ENCODE measurements around the gene FAM149A. TPM values are rescaled to one million over a fixed set of nuclear protein-coding genes. Genes with fewer than 3 reads are reported as not detected.

FAM149A gene

GRCh38 chr4:186217733-186218293 lies 113.3 kb downstream of the FAM149A start:
- no peak for DNase-seq
- Histone ChIP-seq H3K36me3 (ENCODE audit: control insufficient read depth in 1 of 2, insufficient read depth in 2 of 2, low read depth in 1 of 2, low read length in 2 of 2) (no peaks in the 10 kb centered on the region), H3K14ac (ENCODE audit: low read length in 2 of 2) (no peak overlapping the region), H3K4ac (ENCODE audit: low read depth in 1 of 2, low read length in 2 of 2) (no peak overlapping the region), H3K9me3 (ENCODE audit: control insufficient read depth, low read length) (peaks cover 2% of the 10 kb centered on the region), H3K79me1 (replicated peaks; ENCODE audit: low read length, poor library complexity, severe bottlenecking) (no peaks in the 10 kb centered on the region), H2AFZ (ENCODE audit: low read depth, low read length) (no peak overlapping the region), H2BK15ac (ENCODE audit: low read depth, poor library complexity, severe bottlenecking) (no peak overlapping the region), H3K27ac (ENCODE audit: low read length, poor library complexity, severe bottlenecking) (no peak overlapping the region), H3K4me2 (ENCODE audit: low read length, poor library complexity, severe bottlenecking) (no peak overlapping the region), H3K27me3 (ENCODE audit: control insufficient read depth in 1 of 2, insufficient read depth in 1 of 2, low read length in 2 of 2) (peaks cover 0 to 4% of the 10 kb centered on the region in 2 experiments), H2AK5ac (ENCODE audit: low read length, severe bottlenecking) (no peak overlapping the region), H3K4me3 (ENCODE audit: insufficient read depth in 1 of 2, low read depth in 1 of 2, low read length in 2 of 2) (no peak overlapping the region), H2BK12ac (ENCODE audit: low read length in 2 of 2) (no peak overlapping the region), H4K8ac (ENCODE audit: low read length) (no peak overlapping the region), H3K23ac (ENCODE audit: low read length in 2 of 2) (no peak overlapping the region), H3K9ac (ENCODE audit: low read length) (no peak overlapping the region), H3K4me1 (ENCODE audit: control insufficient read depth, insufficient read depth, low read depth, low read length) (no peaks in the 10 kb centered on the region), H4K91ac (ENCODE audit: low read length) (no peak overlapping the region), H3K18ac (ENCODE audit: low read depth in 1 of 2, low read length in 2 of 2) (no peak overlapping the region), H2BK120ac (ENCODE audit: low read depth, low read length) (no peak overlapping the region), H2BK5ac (ENCODE audit: low read depth, low read length, poor library complexity, severe bottlenecking) (no peak overlapping the region)
- 67% methylated on average over 1 of the region's 1 CpG for WGBS

- Histone ChIP-seq H2BK12ac (ENCODE audit: low read length in 2 of 2) (no peak overlapping the region), H2AK5ac (ENCODE audit: low read length, severe bottlenecking) (no peak overlapping the region), H3K9me3 (ENCODE audit: control insufficient read depth, low read length) (peaks cover 2% of the 10 kb centered on the region), H2BK5ac (ENCODE audit: low read depth, low read length, poor library complexity, severe bottlenecking) (no peak overlapping the region), H2AFZ (ENCODE audit: low read depth, low read length) (no peak overlapping the region), H3K4me2 (ENCODE audit: low read length, poor library complexity, severe bottlenecking) (no peak overlapping the region), H3K27me3 (ENCODE audit: control insufficient read depth in 1 of 2, insufficient read depth in 1 of 2, low read length in 2 of 2) (no peaks in the 10 kb centered on the region), H2BK120ac (ENCODE audit: low read depth, low read length) (no peak overlapping the region), H3K27ac (ENCODE audit: low read length, poor library complexity, severe bottlenecking) (no peak overlapping the region), H4K91ac (ENCODE audit: low read length) (no peak overlapping the region), H3K18ac (ENCODE audit: low read depth in 1 of 2, low read length in 2 of 2) (no peak overlapping the region), H3K9ac (ENCODE audit: low read length) (no peak overlapping the region), H3K4ac (ENCODE audit: low read depth in 1 of 2, low read length in 2 of 2) (no peak overlapping the region), H3K4me1 (ENCODE audit: control insufficient read depth, insufficient read depth, low read depth, low read length) (peaks cover under 1% of the 10 kb centered on the region), H3K79me1 (replicated peaks; ENCODE audit: low read length, poor library complexity, severe bottlenecking) (no peaks in the 10 kb centered on the region), H3K4me3 (ENCODE audit: insufficient read depth in 1 of 2, low read depth in 1 of 2, low read length in 2 of 2) (no peak overlapping the region), H2BK15ac (ENCODE audit: low read depth, poor library complexity, severe bottlenecking) (no peak overlapping the region), H4K8ac (ENCODE audit: low read length) (no peak overlapping the region), H3K36me3 (ENCODE audit: control insufficient read depth in 1 of 2, insufficient read depth in 2 of 2, low read depth in 1 of 2, low read length in 2 of 2) (no peaks in the 10 kb centered on the region), H3K14ac (ENCODE audit: low read length in 2 of 2) (no peak overlapping the region), H3K23ac (ENCODE audit: low read length in 2 of 2) (no peak overlapping the region)
- no peak for DNase-seq
- WGBS: 92% methylated on average over 1 of the region's 1 CpG
These were observed 117.1 kb downstream of the FAM149A start for GRCh38 chr4:186221624-186222023.

Small RNA genes lying within 50 kb of the gene (small RNA-seq; reads per million reads assigned to genes)
- not detected for gene RF00322 (ENCODE audit: low read depth)
